GM23338 (cell line): ENCODE data around the gene CSTF2. TPM values are rescaled to one million over a fixed set of nuclear protein-coding genes. Genes with fewer than 3 reads are reported as not detected.

Experiments used
- ATAC-seq: fragments of 200-7000 bp; cut with Tn5 transposase; 3 replicates; pipeline ENCODE4 v1.9.1; 2020
- DNase-seq: peaks from one replicate; pipeline ENCODE4 v3.0.0-alpha.2; 2015; ENCODE audit warnings: low spot score
- H2AFZ ChIP-seq: fragments of 200-600 bp; sonication (generic); 2 replicates; pipeline ENCODE4 v1.8.0; 2016; ENCODE audit warnings: antibody characterized with exemption, mild to moderate bottlenecking, moderate library complexity
- H3F3A ChIP-seq: fragments of 200-600 bp; sonication (generic); replicated peaks from 2 replicates; pipeline ENCODE4 v1.8.0; 2017; ENCODE audit warnings: antibody characterized with exemption, mixed run types, low read depth
- H3K27ac ChIP-seq: fragments of 200-600 bp; sonication (generic); 2 replicates; pipeline ENCODE4 v1.6.1; 2016; ENCODE audit warnings: low read depth
- H3K27me3 ChIP-seq: fragments of 200-600 bp; sonication (generic); 2 replicates; pipeline ENCODE4 v1.8.0; 2016; ENCODE audit warnings: mild to moderate bottlenecking, mixed run types, moderate library complexity; ENCODE audit not compliant: insufficient read depth
- H3K36me3 ChIP-seq: fragments of 200-600 bp; sonication (generic); 2 replicates; pipeline ENCODE4 v1.8.0; 2016; ENCODE audit warnings: mild to moderate bottlenecking; ENCODE audit not compliant: insufficient read depth
- H3K4me1 ChIP-seq: fragments of 200-600 bp; sonication (generic); 2 replicates; pipeline ENCODE4 v1.8.0; 2016; ENCODE audit warnings: mild to moderate bottlenecking, moderate library complexity; ENCODE audit not compliant: insufficient read depth
- H3K4me2 ChIP-seq: fragments of 200-600 bp; sonication (generic); 2 replicates; pipeline ENCODE4 v1.7.1; 2017; ENCODE audit warnings: mixed run types
- H3K4me3 ChIP-seq: fragments of 200-600 bp; sonication (generic); 2 replicates; pipeline ENCODE4 v1.6.1; 2016; ENCODE audit warnings: mixed run types
- H3K79me2 ChIP-seq: fragments of 200-600 bp; sonication (generic); replicated peaks from 2 replicates; pipeline ENCODE4 v1.8.0; 2017; ENCODE audit warnings: mild to moderate bottlenecking; ENCODE audit not compliant: insufficient read depth
- H3K9me2 ChIP-seq: fragments of 200-600 bp; sonication (generic); 2 replicates; pipeline ENCODE4 v1.8.0; 2017; ENCODE audit not compliant: insufficient read depth
- H4K20me1 ChIP-seq: fragments of 200-600 bp; sonication (generic); replicated peaks from 2 replicates; pipeline ENCODE4 v1.8.0; 2017; ENCODE audit warnings: mild to moderate bottlenecking; ENCODE audit not compliant: insufficient read depth
- H3K27ac Mint-ChIP-seq: 2 replicates; pipeline ENCODE4 v1.8.0; 2020; ENCODE audit warnings: inconsistent platforms, mild to moderate bottlenecking, moderate library complexity, mixed read lengths
- H3K27me3 Mint-ChIP-seq: 3 replicates; pipeline ENCODE4 v1.8.0; 2022; ENCODE audit warnings: low read depth, mild to moderate bottlenecking, moderate library complexity, mixed read lengths, inconsistent platforms; ENCODE audit not compliant: insufficient read depth, poor library complexity
- H3K36me3 Mint-ChIP-seq: 3 replicates; pipeline ENCODE4 v1.8.0; 2021; ENCODE audit warnings: low read depth, mild to moderate bottlenecking, inconsistent platforms, moderate library complexity, mixed read lengths
- H3K4me1 Mint-ChIP-seq: 3 replicates; pipeline ENCODE4 v1.8.0; 2020; ENCODE audit warnings: mild to moderate bottlenecking, inconsistent platforms, mixed read lengths
- H3K4me3 Mint-ChIP-seq: 3 replicates; pipeline ENCODE4 v1.8.0; 2021; ENCODE audit warnings: moderate library complexity, mild to moderate bottlenecking, inconsistent platforms, mixed read lengths
- H3K9me3 Mint-ChIP-seq: 3 replicates; pipeline ENCODE4 v1.8.0; 2020; ENCODE audit warnings: moderate library complexity, mild to moderate bottlenecking, inconsistent platforms, mixed read lengths
- CREB1 ChIP-seq: fragments of 250-450 bp; sonication (Bioruptor Pico); IDR thresholded peaks from 2 replicates; pipeline ENCODE4 v1.5.0; 2020; ENCODE audit warnings: low read depth, mild to moderate bottlenecking, moderate library complexity
- CTCF ChIP-seq, 2 experiments: fragments of 200-600 bp in 1 of 2; sonication (generic) in 1 of 2; conservative IDR thresholded peaks; 2 replicates each; pipeline versions ENCODE4 v1.5.1 to v1.6.1; 2016 to 2017; ENCODE audit warnings: antibody characterized with exemption in 2 of 2, low read depth in 2 of 2, mild to moderate bottlenecking in 2 of 2, moderate library complexity in 1 of 2
- ETS1 ChIP-seq: IDR thresholded peaks from 2 replicates; pipeline ENCODE4 v1.6.1; 2016; ENCODE audit warnings: antibody characterized with exemption
- EZH2 ChIP-seq: fragments of 200-600 bp; sonication (generic); IDR thresholded peaks from one replicate; pipeline ENCODE4 v1.8.0; 2017; ENCODE audit warnings: antibody characterized with exemption, mild to moderate bottlenecking, low read depth; ENCODE audit not compliant: unreplicated experiment
- EZH2phosphoT487 ChIP-seq: fragments of 200-600 bp; sonication (generic); IDR thresholded peaks from one replicate; pipeline ENCODE4 v1.8.1; 2018; ENCODE audit warnings: antibody characterized with exemption; ENCODE audit not compliant: unreplicated experiment
- JUNB ChIP-seq: IDR thresholded peaks from one replicate; pipeline ENCODE4 v1.6.1; 2016; ENCODE audit warnings: antibody characterized with exemption; ENCODE audit not compliant: unreplicated experiment
- POLR2AphosphoS5 ChIP-seq: IDR thresholded peaks from 2 replicates; pipeline ENCODE4 v1.6.1; 2016; ENCODE audit warnings: antibody characterized with exemption, low read depth
- REST ChIP-seq: IDR thresholded peaks from one replicate; pipeline ENCODE4 v1.6.1; 2018; ENCODE audit warnings: antibody characterized with exemption; ENCODE audit not compliant: unreplicated experiment
- STAT1 ChIP-seq: IDR thresholded peaks from one replicate; pipeline ENCODE4 v1.6.1; 2016; ENCODE audit warnings: antibody characterized with exemption; ENCODE audit not compliant: unreplicated experiment
- ZNF114 ChIP-seq: fragments of 250-450 bp; sonication (Bioruptor Pico); IDR thresholded peaks from 2 replicates; pipeline ENCODE4 v1.5.0; 2020; ENCODE audit warnings: mild to moderate bottlenecking, moderate library complexity
- ZNF331 ChIP-seq: fragments of 250-450 bp; sonication (Bioruptor Pico); IDR thresholded peaks from 2 replicates; pipeline ENCODE4 v1.5.0; 2020; ENCODE audit warnings: low read depth, mild to moderate bottlenecking, moderate library complexity
- polyA plus RNA-seq: library from polyadenylated mRNA; unstranded; fragments of >200 nt; fragmentation: Nextera tagmentation; extraction: Ambion mirVana; gene quantifications from 2 replicates; pipeline ENCODE4 v1.2.1, GENCODE V29; 2016
- total RNA-seq: library from RNA; depleted of rRNA; stranded (reverse); fragments of >200 nt; shearing (Covaris generic); gene quantifications from 2 replicates; pipeline ENCODE4 v1.2.3, GENCODE V29; 2014

CSTF2 gene
- total and polyA plus RNA-seq, 2 experiments from 2014 or later: 24.4 to 30.1 TPM

GRCh38 chrX:100830547-100830946, 10.4 kb downstream of the CSTF2 start:
- Mint-ChIP-seq H3K27ac (no peak overlapping the region), H3K4me1 (no peaks in the 10 kb centered on the region), H3K36me3 (peaks cover 53% of the 10 kb centered on the region), H3K9me3 (no peaks in the 10 kb centered on the region), H3K27me3 (no peaks in the 10 kb centered on the region), H3K4me3 (no peak overlapping the region)
- ATAC-seq (no peak), DNase-seq (no peak)
- H3K27ac ChIP-seq: no peak overlapping the region
- no peaks in the 10 kb centered on the region for H3K4me1 ChIP-seq
- H2AFZ ChIP-seq: no peak overlapping the region
- H4K20me1 ChIP-seq: no peaks in the 10 kb centered on the region
- TF ChIP-seq ZNF114 (CRISPR knock-in tag) (no peak), STAT1 (no peak), ETS1 (no peak), ZNF331 (CRISPR knock-in tag) (no peak), EZH2 (no peak), EZH2phosphoT487 (no peak), POLR2AphosphoS5 (no peak), JUNB (no peak)
- peaks cover 25% of the 10 kb centered on the region for H3K36me3 ChIP-seq
- H3K4me3 ChIP-seq: no peak overlapping the region
- no peaks in the 10 kb centered on the region for H3K79me2 ChIP-seq
- H3K9me2 ChIP-seq: no peaks in the 10 kb centered on the region
- no peak overlapping the region for H3K4me2 ChIP-seq
- no peaks in the 10 kb centered on the region for H3K27me3 ChIP-seq
- H3F3A ChIP-seq: no peaks in the 10 kb centered on the region

- DNase-seq (no peak), ATAC-seq (no peak)
- Histone ChIP-seq H3K9me2 (no peaks in the 10 kb centered on the region), H3K4me2 (no peak overlapping the region), H4K20me1 (no peaks in the 10 kb centered on the region), H3K27me3 (no peaks in the 10 kb centered on the region), H3F3A (no peaks in the 10 kb centered on the region), H3K27ac (no peak overlapping the region), H3K4me1 (no peaks in the 10 kb centered on the region), H3K36me3 (peaks cover 23% of the 10 kb centered on the region), H3K79me2 (no peaks in the 10 kb centered on the region), H3K4me3 (no peak overlapping the region), H2AFZ (no peak overlapping the region)
- Mint-ChIP-seq H3K27me3 (no peaks in the 10 kb centered on the region), H3K36me3 (peaks cover 53% of the 10 kb centered on the region), H3K9me3 (no peaks in the 10 kb centered on the region), H3K27ac (no peak overlapping the region), H3K4me1 (no peaks in the 10 kb centered on the region), H3K4me3 (no peak overlapping the region)
- no peak for TF ChIP-seq CREB1
- TF ChIP-seq CTCF (conservative IDR thresholded peaks at IDR 0.05; ENCODE audit: low read depth in 2 of 2): no peak
- no peak for TF ChIP-seq EZH2
- no peak for TF ChIP-seq REST
These were observed 11.2 kb downstream of the CSTF2 start for GRCh38 chrX:100831219-100831946.
